B cell (primary cell): ENCODE results near the gene TBX20. TPM values are rescaled to one million over a fixed set of nuclear protein-coding genes. Genes with fewer than 3 reads are reported as not detected.

Experiments
- ATAC-seq: fragments of 200-7000 bp; cut with Tn5 transposase; one replicate; pipeline ENCODE4 v1.10.0; 2021; ENCODE audit warnings: low read depth, mild to moderate bottlenecking, moderate number of reproducible peaks, moderate library complexity
- CTCF ChIA-PET: fragments of 350-600 bp; sonication (Branson Sonifier 250); formaldehyde crosslinking; loops from one replicate; lab custom pipeline; 2021; ENCODE audit warnings: antibody characterized with exemption, inconsistent platforms; lab: Charles Lee
- POLR2A ChIA-PET: fragments of 350-600 bp; sonication (Branson Sonifier 250); formaldehyde crosslinking; loops from one replicate; lab custom pipeline; 2021; ENCODE audit warnings: antibody characterized with exemption; lab: Charles Lee
- DNase-seq: peaks from one replicate; pipeline ENCODE4 v3.0.0; 2013
- H2AFZ ChIP-seq: 2 replicates; pipeline ENCODE4 v1.6.1; 2012; ENCODE audit warnings: mild to moderate bottlenecking, low read depth, low read length; ENCODE audit not compliant: insufficient read depth, poor library complexity, severe bottlenecking
- H3K27ac ChIP-seq, 2 donors: 1 replicate in 1 of 2; 2 replicates in 1 of 2; pipeline ENCODE4 v1.5.1; 2012 to 2013; ENCODE audit warnings: low read length in 2 of 2, mild to moderate bottlenecking in 2 of 2, moderate library complexity in 1 of 2
- H3K27me3 ChIP-seq, 4 experiments: fragments of 200-600 bp in 1 of 4; sonication (generic) in 1 of 4; replicated peaks in 1 of 4; 1 replicate in 2 of 4; 2 replicates in 2 of 4; pipeline versions ENCODE4 v1.6.1 to v1.7.0; 2013 to 2016; ENCODE audit warnings: low read length in 3 of 4, mild to moderate bottlenecking in 2 of 4, mixed read lengths in 1 of 4, moderate library complexity in 1 of 4; ENCODE audit not compliant: insufficient read depth in 4 of 4, control insufficient read depth in 3 of 4; ENCODE audit errors: control extremely low read depth in 1 of 4
- H3K36me3 ChIP-seq, 2 experiments: replicated peaks in 1 of 2; 1 replicate in 1 of 2; 2 replicates in 1 of 2; pipeline versions ENCODE4 v1.6.1 to v1.7.1; 2013; ENCODE audit warnings: low read length in 1 of 2; ENCODE audit not compliant: insufficient read depth in 2 of 2, control insufficient read depth in 1 of 2; ENCODE audit errors: control extremely low read depth in 1 of 2, extremely low read depth in 1 of 2
- H3K4me1 ChIP-seq, 2 donors: fragments of 200-600 bp in 1 of 2; sonication (generic) in 1 of 2; 1 replicate in 1 of 2; 2 replicates in 1 of 2; pipeline versions ENCODE4 v1.5.1 to v1.6.1; 2013 to 2017; ENCODE audit warnings: low read length in 2 of 2; ENCODE audit not compliant: control insufficient read depth in 2 of 2, insufficient read depth in 2 of 2
- H3K4me2 ChIP-seq: replicated peaks from 2 replicates; pipeline ENCODE3; 2012; ENCODE audit warnings: mild to moderate bottlenecking, low read depth, low read length; ENCODE audit not compliant: poor library complexity, severe bottlenecking
- H3K4me3 ChIP-seq, 5 experiments: fragments of 200-600 bp in 1 of 5; sonication (generic) in 1 of 5; 1 replicate in 3 of 5; 2 replicates in 2 of 5; pipeline versions ENCODE4 v1.5.1 to v1.7.0; 2011 to 2016; ENCODE audit warnings: low read length in 4 of 5, mild to moderate bottlenecking in 4 of 5, low read depth in 2 of 5, control low read depth in 1 of 5, moderate library complexity in 1 of 5; ENCODE audit not compliant: insufficient read depth in 1 of 5; ENCODE audit errors: control extremely low read depth in 1 of 5, extremely low read depth in 1 of 5
- H3K79me2 ChIP-seq: fragments of 200-600 bp; sonication (generic); one replicate; pipeline ENCODE4 v1.6.0; 2016; ENCODE audit warnings: low read length; ENCODE audit not compliant: control insufficient read depth, insufficient read depth
- H3K9ac ChIP-seq: fragments of 200-600 bp; sonication (generic); 2 replicates; pipeline ENCODE4 v1.6.1; 2017; ENCODE audit warnings: mild to moderate bottlenecking, low read length, moderate library complexity
- H3K9me3 ChIP-seq, 3 donors: one replicate each; pipeline versions ENCODE4 v1.6.1 to v1.7.1; 2013; ENCODE audit warnings: low read length in 2 of 3; ENCODE audit not compliant: control insufficient read depth in 2 of 3, insufficient read depth in 1 of 3; ENCODE audit errors: control extremely low read depth in 1 of 3
- H4K20me1 ChIP-seq: 2 replicates; pipeline ENCODE4 v1.6.0; 2012; ENCODE audit warnings: mild to moderate bottlenecking, low read length; ENCODE audit not compliant: insufficient read depth, control insufficient read depth, poor library complexity, severe bottlenecking
- H3K27ac Mint-ChIP-seq: one replicate; pipeline ENCODE4 v1.8.0; 2021; ENCODE audit warnings: mixed read lengths
- H3K27me3 Mint-ChIP-seq: one replicate; pipeline ENCODE4 v1.8.0; 2021; ENCODE audit warnings: mixed read lengths
- H3K4me1 Mint-ChIP-seq: one replicate; pipeline ENCODE4 v1.8.0; 2021; ENCODE audit warnings: mixed read lengths
- H3K4me3 Mint-ChIP-seq: one replicate; pipeline ENCODE4 v1.8.0; 2021; ENCODE audit warnings: mixed read lengths
- H3K9me3 Mint-ChIP-seq: one replicate; pipeline ENCODE4 v1.8.0; 2022; ENCODE audit warnings: mixed read lengths; ENCODE audit not compliant: insufficient read depth
- EZH2 ChIP-seq: IDR thresholded peaks from 2 replicates; pipeline ENCODE4 v1.6.1; 2012; ENCODE audit warnings: borderline replicate concordance, low read depth, mild to moderate bottlenecking, moderate library complexity, low read length; ENCODE audit not compliant: insufficient read depth, poor library complexity, severe bottlenecking
- WGBS: methylation state at CpG from one replicate; pipeline ENCODE4 v1.1.5; 2013; ENCODE audit warnings: missing lambda C conversion rate; ENCODE audit not compliant: insufficient coverage; 5-methylcytosine and 5-hydroxymethylcytosine counted together
- intact Hi-C: fragments of 100-400 bp; cut with micrococcal nuclease; formaldehyde crosslinking; loops from one replicate; pipeline ENCODE4 v1.10.0; 2022
- polyA plus RNA-seq: library from polyadenylated mRNA; depleted of rRNA; stranded (reverse); fragments of >200 nt; gene quantifications from 2 replicates; pipeline ENCODE4 v1.2.3, GENCODE V29; 2012
- total RNA-seq, 2 donors: library from RNA; stranded (reverse); fragments of 120-200 nt in 1 of 2; gene quantifications; 1 replicate in 1 of 2; 2 replicates in 1 of 2; pipeline versions ENCODE4 v1.2.3 to v1.2.4, GENCODE V29; 2013 to 2022
- TF ChIP-seq, protein P1 (sequence below): fragments of 200-600 bp; IDR thresholded peaks from one replicate; pipeline ENCODE4 v1.8.0; 2022; ENCODE audit warnings: antibody characterized with exemption, mild to moderate bottlenecking

TBX20 gene
- total and polyA plus RNA-seq, 2 donors (not counting 1 experiment from before 2014, with no cell fraction given), result 0.25 TPM; not detected in 1

DNA sequence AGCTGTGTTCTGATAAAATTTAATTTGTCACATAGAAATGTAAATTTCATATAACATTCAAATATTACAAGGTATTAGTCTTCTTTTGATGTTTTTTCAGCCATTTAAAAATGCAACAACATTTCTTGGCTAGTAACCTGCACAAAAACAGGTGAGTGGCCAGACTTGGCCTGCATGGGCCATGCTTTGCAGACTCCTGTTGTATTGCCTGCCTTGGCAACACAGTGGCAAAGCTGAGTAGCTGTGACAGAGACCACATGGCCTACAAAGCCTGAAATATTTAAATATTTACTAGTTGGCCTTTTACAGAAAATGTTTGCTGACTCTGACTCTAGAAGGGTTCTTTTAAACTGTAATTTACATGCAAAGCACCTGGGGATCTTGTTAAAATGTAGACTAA, 13.5 kb upstream of the TBX20 start:
- ATAC-seq (no peak), DNase-seq (no peak)
- Histone ChIP-seq H4K20me1 (no peaks in the 10 kb centered on the region), H3K79me2 (no peaks in the 10 kb centered on the region), H3K9me3 (no peaks in the 10 kb centered on the region), H3K36me3 (no peaks in the 10 kb centered on the region), H3K4me1 (no peaks in the 10 kb centered on the region), H2AFZ (no peak overlapping the region), H3K27me3 (peaks cover 0 to 35% (median 21%) of the 10 kb centered on the region in 4 experiments), H3K27ac (no peak overlapping the region), H3K9ac (no peak overlapping the region), H3K4me2 (no peak overlapping the region), H3K4me3 (no peak overlapping the region)
- no peak overlapping the region for H3K27ac Mint-ChIP-seq
- intact Hi-C loops, result no loop called here
- H3K4me3 Mint-ChIP-seq, result no peak overlapping the region
- CTCF ChIA-PET, result no interaction called here
- no peaks in the 10 kb centered on the region for H3K9me3 Mint-ChIP-seq
- no peaks in the 10 kb centered on the region for H3K4me1 Mint-ChIP-seq
- POLR2A ChIA-PET, result no interaction called here
- no peak for TF ChIP-seq EZH2
- TF ChIP-seq, protein P1, sequence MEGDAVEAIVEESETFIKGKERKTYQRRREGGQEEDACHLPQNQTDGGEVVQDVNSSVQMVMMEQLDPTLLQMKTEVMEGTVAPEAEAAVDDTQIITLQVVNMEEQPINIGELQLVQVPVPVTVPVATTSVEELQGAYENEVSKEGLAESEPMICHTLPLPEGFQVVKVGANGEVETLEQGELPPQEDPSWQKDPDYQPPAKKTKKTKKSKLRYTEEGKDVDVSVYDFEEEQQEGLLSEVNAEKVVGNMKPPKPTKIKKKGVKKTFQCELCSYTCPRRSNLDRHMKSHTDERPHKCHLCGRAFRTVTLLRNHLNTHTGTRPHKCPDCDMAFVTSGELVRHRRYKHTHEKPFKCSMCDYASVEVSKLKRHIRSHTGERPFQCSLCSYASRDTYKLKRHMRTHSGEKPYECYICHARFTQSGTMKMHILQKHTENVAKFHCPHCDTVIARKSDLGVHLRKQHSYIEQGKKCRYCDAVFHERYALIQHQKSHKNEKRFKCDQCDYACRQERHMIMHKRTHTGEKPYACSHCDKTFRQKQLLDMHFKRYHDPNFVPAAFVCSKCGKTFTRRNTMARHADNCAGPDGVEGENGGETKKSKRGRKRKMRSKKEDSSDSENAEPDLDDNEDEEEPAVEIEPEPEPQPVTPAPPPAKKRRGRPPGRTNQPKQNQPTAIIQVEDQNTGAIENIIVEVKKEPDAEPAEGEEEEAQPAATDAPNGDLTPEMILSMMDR, result no peak
- H3K27me3 Mint-ChIP-seq, result peaks cover 55% of the 10 kb centered on the region

- no peaks in the 10 kb centered on the region for H3K79me2 ChIP-seq
- H3K9me3 Mint-ChIP-seq, result no peaks in the 10 kb centered on the region
- no peak overlapping the region for H3K4me2 ChIP-seq
- no peaks in the 10 kb centered on the region for H4K20me1 ChIP-seq
- H3K27ac ChIP-seq, result no peak overlapping the region
- CTCF ChIA-PET, result no interaction called here
- no peak overlapping the region for H3K27ac Mint-ChIP-seq
- H2AFZ ChIP-seq, result no peak overlapping the region
- DNase-seq (no peak), ATAC-seq (no peak)
- H3K4me3 Mint-ChIP-seq, result no peak overlapping the region
- peaks cover 4 to 19% of the 10 kb centered on the region in 2 donors for H3K4me1 ChIP-seq
- H3K9ac ChIP-seq, result no peak overlapping the region
- POLR2A ChIA-PET, result no interaction called here
- no peak for TF ChIP-seq EZH2
- TF ChIP-seq, protein P1, result no peak
- H3K4me1 Mint-ChIP-seq, result no peaks in the 10 kb centered on the region
- intact Hi-C loops, result no loop called here
- peaks cover 61% of the 10 kb centered on the region for H3K27me3 Mint-ChIP-seq
- peaks cover 0 to 70% (median 55%) of the 10 kb centered on the region in 4 experiments for H3K27me3 ChIP-seq
- H3K36me3 ChIP-seq, result no peaks in the 10 kb centered on the region
- 11% methylated on average over 1 of the region's 2 CpGs for WGBS
- peaks cover 0 to 23% (median 0%) of the 10 kb centered on the region in 3 donors for H3K9me3 ChIP-seq
- H3K4me3 ChIP-seq, result no peak overlapping the region
Observed at GRCh38 chr7:35263396-35263795, 9.5 kb upstream of the TBX20 start.
